OCI-LY1 (cell line): ENCODE data around the gene VRK1.

Experiments
- EZH2 ChIP-seq: fragments of 200-600 bp; sonication (generic), shearing (Covaris generic); IDR thresholded peaks from 2 replicates; pipeline ENCODE4 v1.8.0; 2017; ENCODE audit warnings: borderline replicate concordance, mixed run types, mild to moderate bottlenecking, antibody characterized with exemption, low read length, moderate library complexity, mixed read lengths
- TF ChIP-seq, protein P1 (sequence below): fragments of 200-600 bp; sonication (generic), shearing (Covaris generic); IDR thresholded peaks from 2 replicates; pipeline ENCODE4 v1.5.1; 2017; ENCODE audit warnings: mild to moderate bottlenecking, antibody characterized with exemption, low read length, moderate library complexity, mixed read lengths

DNA sequence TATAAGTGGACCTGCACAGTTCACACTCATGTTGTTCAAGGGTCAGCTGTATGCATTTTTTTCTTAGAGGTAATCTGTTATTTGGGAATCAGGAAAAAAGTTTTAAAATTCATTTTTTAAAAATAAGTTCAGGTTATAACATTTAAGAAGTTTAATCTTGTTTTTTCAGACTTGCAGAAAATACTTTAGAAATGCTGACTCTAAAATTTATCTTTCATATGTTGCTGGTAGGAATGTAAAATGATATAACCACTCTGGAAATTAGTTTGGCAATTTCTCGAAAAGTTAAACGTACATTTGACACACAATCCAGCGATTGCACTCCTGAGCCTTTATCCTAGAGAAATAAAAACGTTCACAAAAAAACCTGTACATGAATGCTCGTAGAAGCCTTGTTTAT, 4.7 kb downstream of the VRK1 start:
- TF ChIP-seq, protein P1, sequence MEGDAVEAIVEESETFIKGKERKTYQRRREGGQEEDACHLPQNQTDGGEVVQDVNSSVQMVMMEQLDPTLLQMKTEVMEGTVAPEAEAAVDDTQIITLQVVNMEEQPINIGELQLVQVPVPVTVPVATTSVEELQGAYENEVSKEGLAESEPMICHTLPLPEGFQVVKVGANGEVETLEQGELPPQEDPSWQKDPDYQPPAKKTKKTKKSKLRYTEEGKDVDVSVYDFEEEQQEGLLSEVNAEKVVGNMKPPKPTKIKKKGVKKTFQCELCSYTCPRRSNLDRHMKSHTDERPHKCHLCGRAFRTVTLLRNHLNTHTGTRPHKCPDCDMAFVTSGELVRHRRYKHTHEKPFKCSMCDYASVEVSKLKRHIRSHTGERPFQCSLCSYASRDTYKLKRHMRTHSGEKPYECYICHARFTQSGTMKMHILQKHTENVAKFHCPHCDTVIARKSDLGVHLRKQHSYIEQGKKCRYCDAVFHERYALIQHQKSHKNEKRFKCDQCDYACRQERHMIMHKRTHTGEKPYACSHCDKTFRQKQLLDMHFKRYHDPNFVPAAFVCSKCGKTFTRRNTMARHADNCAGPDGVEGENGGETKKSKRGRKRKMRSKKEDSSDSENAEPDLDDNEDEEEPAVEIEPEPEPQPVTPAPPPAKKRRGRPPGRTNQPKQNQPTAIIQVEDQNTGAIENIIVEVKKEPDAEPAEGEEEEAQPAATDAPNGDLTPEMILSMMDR = no peak
- TF ChIP-seq EZH2 = no peak
